Mesothelial cell of epicardium (in vitro differentiated cells): Measurements from ENCODE around the gene APCDD1. TPM values are rescaled to one million over a fixed set of nuclear protein-coding genes. Genes with fewer than 3 reads are reported as not detected.

Experiments
- DNase-seq, 2 experiments: peaks; one replicate each; pipeline ENCODE4 v3.0.0; 2021; ENCODE audit warnings: low spot score in 2 of 2; ENCODE audit not compliant: unreplicated experiment in 2 of 2
- H3K27ac Mint-ChIP-seq: 2 replicates; pipeline ENCODE4 v1.8.0; 2021; ENCODE audit warnings: mixed read lengths
- H3K27me3 Mint-ChIP-seq: 2 replicates; pipeline ENCODE4 v1.8.0; 2021; ENCODE audit warnings: low read depth, mixed read lengths
- H3K36me3 Mint-ChIP-seq: 2 replicates; pipeline ENCODE4 v1.8.0; 2021; ENCODE audit warnings: mixed read lengths
- H3K4me1 Mint-ChIP-seq: 2 replicates; pipeline ENCODE4 v1.8.0; 2021; ENCODE audit warnings: mixed read lengths
- H3K4me3 Mint-ChIP-seq: 2 replicates; pipeline ENCODE4 v1.8.0; 2021; ENCODE audit warnings: mild to moderate bottlenecking, moderate library complexity, mixed read lengths
- H3K9me3 Mint-ChIP-seq: 2 replicates; pipeline ENCODE4 v1.8.0; 2021; ENCODE audit warnings: mixed read lengths
- total RNA-seq: library from RNA; stranded (reverse); gene quantifications from 3 replicates; pipeline ENCODE4 v1.2.1, GENCODE V29; 2021
- TF ChIP-seq, protein P1 (sequence below): fragments of 200-600 bp; sonication (generic); IDR thresholded peaks from one replicate; pipeline ENCODE4 v1.5.0; 2021; ENCODE audit warnings: antibody characterized with exemption; ENCODE audit not compliant: unreplicated experiment

APCDD1 gene
- total RNA-seq, 1 donor from 2014 or later = 104 TPM

- Mint-ChIP-seq H3K9me3 (peaks cover 25% of the 10 kb centered on the region), H3K27ac (peak overlapping the region; percentile 1)
- TF ChIP-seq, protein P1, sequence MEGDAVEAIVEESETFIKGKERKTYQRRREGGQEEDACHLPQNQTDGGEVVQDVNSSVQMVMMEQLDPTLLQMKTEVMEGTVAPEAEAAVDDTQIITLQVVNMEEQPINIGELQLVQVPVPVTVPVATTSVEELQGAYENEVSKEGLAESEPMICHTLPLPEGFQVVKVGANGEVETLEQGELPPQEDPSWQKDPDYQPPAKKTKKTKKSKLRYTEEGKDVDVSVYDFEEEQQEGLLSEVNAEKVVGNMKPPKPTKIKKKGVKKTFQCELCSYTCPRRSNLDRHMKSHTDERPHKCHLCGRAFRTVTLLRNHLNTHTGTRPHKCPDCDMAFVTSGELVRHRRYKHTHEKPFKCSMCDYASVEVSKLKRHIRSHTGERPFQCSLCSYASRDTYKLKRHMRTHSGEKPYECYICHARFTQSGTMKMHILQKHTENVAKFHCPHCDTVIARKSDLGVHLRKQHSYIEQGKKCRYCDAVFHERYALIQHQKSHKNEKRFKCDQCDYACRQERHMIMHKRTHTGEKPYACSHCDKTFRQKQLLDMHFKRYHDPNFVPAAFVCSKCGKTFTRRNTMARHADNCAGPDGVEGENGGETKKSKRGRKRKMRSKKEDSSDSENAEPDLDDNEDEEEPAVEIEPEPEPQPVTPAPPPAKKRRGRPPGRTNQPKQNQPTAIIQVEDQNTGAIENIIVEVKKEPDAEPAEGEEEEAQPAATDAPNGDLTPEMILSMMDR = no peak
Observed at GRCh38 chr18:10417191-10417590, 37.2 kb upstream of the APCDD1 start.

DNA sequence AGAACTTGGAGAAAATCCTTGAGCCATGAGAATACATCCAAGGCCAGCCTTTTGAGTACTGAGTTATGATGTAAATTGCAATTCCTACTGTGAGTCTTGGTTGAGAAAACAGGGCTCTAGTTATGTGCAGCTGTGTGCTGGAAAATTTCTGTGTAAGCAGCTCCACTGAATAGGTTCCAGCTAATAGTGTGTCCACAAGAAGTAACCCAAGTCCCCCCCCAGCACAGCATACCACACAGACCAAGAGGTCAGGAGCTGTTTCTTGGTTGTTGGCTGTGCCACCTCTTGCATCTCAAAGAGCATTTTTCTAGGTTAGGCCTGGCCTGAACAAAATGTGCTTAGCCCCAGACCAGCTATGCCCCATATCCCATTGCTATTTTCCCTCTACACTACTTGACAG lies 36.8 kb upstream of the APCDD1 start:
- Mint-ChIP-seq H3K9me3 (peaks cover 25% of the 10 kb centered on the region), H3K36me3 (peaks cover 5% of the 10 kb centered on the region), H3K27ac (no peak overlapping the region), H3K4me1 (peaks cover 5% of the 10 kb centered on the region), H3K4me3 (no peak overlapping the region), H3K27me3 (peaks cover 2% of the 10 kb centered on the region)
- DNase-seq = no peak
- TF ChIP-seq, protein P1 = no peak

More at GRCh38 chr18:10417191-10417590, 37.2 kb upstream of the APCDD1 start:
- H3K27me3 Mint-ChIP-seq = peaks cover 2% of the 10 kb centered on the region
- DNase-seq = no peak
- H3K36me3 Mint-ChIP-seq = peaks cover 5% of the 10 kb centered on the region
- H3K4me1 Mint-ChIP-seq = peaks cover 5% of the 10 kb centered on the region
- no peak overlapping the region for H3K4me3 Mint-ChIP-seq

- Mint-ChIP-seq H3K27ac (no peak overlapping the region), H3K4me1 (peaks cover 5% of the 10 kb centered on the region), H3K9me3 (peaks cover 25% of the 10 kb centered on the region), H3K4me3 (no peak overlapping the region), H3K36me3 (peaks cover 5% of the 10 kb centered on the region), H3K27me3 (peaks cover 2% of the 10 kb centered on the region)
- DNase-seq = no peak
- TF ChIP-seq, protein P1 = no peak
Observed at GRCh38 chr18:10418836-10419235, 35.6 kb upstream of the APCDD1 start.

GRCh38 chr18:10419420-10420103 lies 34.9 kb upstream of the APCDD1 start:
- TF ChIP-seq, protein P1 = no peak
- Mint-ChIP-seq H3K9me3 (peaks cover 25% of the 10 kb centered on the region), H3K27me3 (peaks cover 4% of the 10 kb centered on the region), H3K4me3 (no peak overlapping the region), H3K36me3 (peaks cover 5% of the 10 kb centered on the region), H3K27ac (no peak overlapping the region), H3K4me1 (peaks cover 11% of the 10 kb centered on the region)
- no peak for DNase-seq

DNA sequence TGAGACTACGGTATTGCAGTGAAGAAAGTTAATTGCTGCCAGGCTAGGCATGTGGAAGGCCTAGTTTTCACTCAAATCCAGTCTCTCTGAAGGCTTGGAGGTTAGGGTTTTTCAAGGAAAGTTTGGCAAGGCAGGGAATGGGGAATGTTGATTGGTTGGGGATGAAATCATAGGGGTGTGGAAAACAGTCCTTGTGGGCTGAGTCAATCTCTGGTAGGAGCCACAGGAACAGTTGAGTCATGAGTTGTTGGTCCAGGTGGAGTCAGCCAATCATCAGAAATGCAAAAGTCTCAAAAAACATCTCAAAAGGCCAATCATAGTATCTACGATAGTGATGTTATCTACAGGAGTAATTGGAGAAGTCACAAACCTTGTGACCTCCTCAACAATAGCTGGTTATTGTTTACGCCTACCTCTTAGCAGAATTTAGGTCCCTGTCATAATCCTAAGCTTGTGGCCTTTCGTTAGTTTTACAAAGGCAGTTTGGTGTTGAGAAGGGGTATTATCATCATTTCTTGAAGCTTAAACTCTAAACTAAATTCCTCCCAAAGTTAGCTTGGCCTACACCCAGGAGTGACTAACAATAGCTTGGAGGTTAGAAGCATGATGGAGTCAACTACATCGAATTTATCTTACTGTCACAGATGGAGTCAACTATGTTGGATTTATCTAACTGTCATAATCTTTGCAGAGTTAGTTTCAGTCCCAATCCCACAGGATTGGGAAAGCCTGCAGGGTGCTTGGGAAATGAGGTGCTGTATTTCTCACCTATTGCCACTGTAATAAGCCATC lies 33.7 kb upstream of the APCDD1 start:
- peaks cover 13% of the 10 kb centered on the region for H3K4me1 Mint-ChIP-seq
- peaks cover 25% of the 10 kb centered on the region for H3K9me3 Mint-ChIP-seq
- H3K4me3 Mint-ChIP-seq = no peak overlapping the region
- DNase-seq = no peak
- peaks cover 4% of the 10 kb centered on the region for H3K27me3 Mint-ChIP-seq
- no peak overlapping the region for H3K27ac Mint-ChIP-seq
- peaks cover 5% of the 10 kb centered on the region for H3K36me3 Mint-ChIP-seq
- TF ChIP-seq, protein P1 = no peak
